Upper lobe of left lung (tissue), 6 donors: Measurements from ENCODE around the gene KAT6B. TPM values are rescaled to one million over a fixed set of nuclear protein-coding genes. Genes with fewer than 3 reads are reported as not detected.

Source experiments
- ATAC-seq, 2 donors: fragments of 200-7000 bp; cut with Tn5 transposase; one replicate each; pipeline ENCODE4 v1.9.1; 2022; ENCODE audit warnings: mild to moderate bottlenecking in 2 of 2, moderate library complexity in 2 of 2; ENCODE audit not compliant: low FRiP score in 2 of 2
- DNase-seq, 2 donors: peaks; one replicate each; pipeline ENCODE4 v3.0.0-alpha.2; 2019 to 2020
- H3K27ac ChIP-seq, 4 donors: fragments of 200-600 bp; sonication (generic); one replicate each; pipeline ENCODE4 v1.5.1; 2016 to 2019
- H3K27me3 ChIP-seq, 4 donors: fragments of 200-600 bp; sonication (generic); one replicate each; pipeline ENCODE4 v1.5.1; 2017 to 2019
- H3K36me3 ChIP-seq, 4 donors: fragments of 200-600 bp; sonication (generic); one replicate each; pipeline ENCODE4 v1.5.1; 2016 to 2019
- H3K4me1 ChIP-seq, 4 donors: fragments of 200-600 bp; sonication (generic); one replicate each; pipeline ENCODE4 v1.5.1; 2018 to 2019
- H3K4me3 ChIP-seq, 4 donors: fragments of 200-600 bp; sonication (generic); one replicate each; pipeline ENCODE4 v1.5.1; 2017 to 2019; ENCODE audit warnings: mild to moderate bottlenecking in 2 of 4, moderate library complexity in 1 of 4
- H3K9me3 ChIP-seq, 4 donors: fragments of 200-600 bp; sonication (generic); one replicate each; pipeline ENCODE4 v1.5.1; 2018 to 2019
- CTCF ChIP-seq, 6 experiments: fragments of 450-650 bp in 4 of 6; fragments of 200-600 bp in 2 of 6; sonication (generic) in 2 of 6; IDR thresholded peaks; one replicate each; pipeline ENCODE4 v1.5.1; 2016 to 2019; ENCODE audit warnings: antibody characterized with exemption in 6 of 6
- EP300 ChIP-seq, 4 donors: sonication (generic); formaldehyde crosslinking; IDR thresholded peaks; one replicate each; pipeline ENCODE4 v1.5.1; 2017; ENCODE audit warnings: antibody characterized with exemption in 4 of 4, control low read depth in 2 of 4
- POLR2A ChIP-seq, 4 donors: fragments of 450-650 bp; IDR thresholded peaks; one replicate each; pipeline ENCODE4 v1.5.1; 2016 to 2017; ENCODE audit warnings: antibody characterized with exemption in 4 of 4, mild to moderate bottlenecking in 2 of 4
- POLR2AphosphoS5 ChIP-seq, 2 donors: sonication (generic); formaldehyde crosslinking; IDR thresholded peaks; one replicate each; pipeline ENCODE4 v1.5.1; 2017; ENCODE audit warnings: antibody characterized with exemption in 2 of 2
- WGBS, 2 donors: methylation state at CpG; one replicate each; pipeline ENCODE4 v1.1.5; 2017 to 2018; 5-methylcytosine and 5-hydroxymethylcytosine counted together
- total RNA-seq, 6 donors: library from RNA; depleted of rRNA in 4 of 6; stranded (reverse); fragments of >200 nt in 4 of 6; gene quantifications; one replicate each; pipeline versions ENCODE4 v1.1.0 to v1.2.1, GENCODE V29; 2016 to 2021
- donor health status: DM: no; HTN: no; CAD: no; lungs with moderate emphysema.
- donor health status: DM: no; HTN: yes; CAD: no; lungs with severe emphysema.

The KAT6B gene
- total RNA-seq, 6 donors from 2014 or later: 35.2 to 78.4 (median 38.0) TPM

DNA sequence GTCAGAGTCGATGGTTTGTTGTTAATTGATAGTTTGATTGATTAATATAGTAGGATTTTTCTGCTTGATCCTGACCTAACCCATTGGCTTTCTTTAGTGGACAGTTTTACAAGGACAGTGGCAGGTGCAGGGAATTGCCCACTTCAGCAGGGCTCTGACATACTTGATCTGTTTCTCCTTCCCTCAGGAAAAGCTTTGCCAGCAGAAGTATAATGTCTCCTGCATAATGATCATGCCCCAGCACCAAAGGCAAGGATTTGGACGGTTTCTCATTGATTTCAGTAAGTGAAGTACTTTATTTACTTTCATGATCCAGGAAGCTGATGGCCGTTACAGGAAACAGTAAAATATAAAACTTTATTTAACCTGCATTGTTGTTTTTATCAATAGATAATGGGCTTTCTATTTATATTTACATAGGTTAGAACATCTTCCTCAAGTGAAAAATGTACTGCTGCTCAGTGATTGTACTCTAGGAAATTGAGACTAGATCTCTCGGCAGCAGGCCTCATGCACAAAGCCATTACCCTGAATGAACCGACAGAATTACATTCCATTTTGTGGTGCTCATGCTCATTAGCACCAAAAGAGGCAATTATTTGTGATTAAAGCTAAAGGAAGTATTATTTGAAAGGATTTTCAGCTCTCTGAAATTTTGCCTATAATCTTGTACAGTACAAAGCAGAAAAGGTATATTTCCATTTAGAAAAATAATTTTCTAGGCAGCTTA is 162.6 kb downstream of the KAT6B start:
- DNase-seq: no peak
- 39 to 47% methylated on average over 5 of the region's 5 CpGs for WGBS, 2 donors
- no peak for ATAC-seq

DNA sequence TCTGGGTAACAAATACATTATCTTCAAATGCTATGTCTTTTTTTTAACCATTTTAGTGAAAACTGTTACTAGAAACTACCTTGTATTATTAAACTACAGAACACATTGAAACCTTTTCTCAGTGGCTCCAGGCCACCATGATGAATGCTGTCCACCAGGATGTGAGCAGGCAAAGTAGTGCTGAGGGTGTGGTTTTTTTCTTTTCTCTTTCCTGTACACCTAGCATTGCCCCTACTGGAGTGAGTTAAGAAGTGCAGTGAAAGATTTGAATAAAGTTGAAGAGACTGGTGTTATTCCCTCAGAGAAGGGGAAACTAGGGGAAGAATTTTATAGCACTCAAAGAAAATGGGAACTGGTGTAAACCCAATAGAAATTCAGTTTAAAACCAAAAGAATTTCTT is 165.0 kb downstream of the KAT6B start:
- Histone ChIP-seq H3K4me1 (peaks cover 9 to 21% (median 15%) of the 10 kb centered on the region in 4 donors), H3K9me3 (no peaks in the 10 kb centered on the region), H3K27me3 (no peaks in the 10 kb centered on the region), H3K36me3 (peaks cover 0 to 7% (median 3%) of the 10 kb centered on the region in 4 donors), H3K27ac (no peak overlapping the region), H3K4me3 (no peak overlapping the region)
- DNase-seq (no peak), ATAC-seq (no peak)
- TF ChIP-seq POLR2AphosphoS5 (IDR thresholded peaks at IDR 0.05) (no peak), EP300 (IDR thresholded peaks at IDR 0.05) (no peak), CTCF (IDR thresholded peaks at IDR 0.05) (peak in 4 of 6 experiments; percentile 16 to 26 (median 20)), POLR2A (IDR thresholded peaks at IDR 0.05) (no peak)

More for the DNA sequence above, 162.6 kb downstream of the KAT6B start:
- Histone ChIP-seq H3K9me3 (no peaks in the 10 kb centered on the region), H3K36me3 (peaks cover 0 to 16% (median 5%) of the 10 kb centered on the region in 4 donors), H3K4me1 (peaks cover 9 to 16% (median 12%) of the 10 kb centered on the region in 4 donors), H3K27me3 (no peaks in the 10 kb centered on the region), H3K4me3 (no peak overlapping the region), H3K27ac (peak overlapping the region in 1 of 4 donors; percentile 0)
- no peak for TF ChIP-seq EP300 (IDR thresholded peaks at IDR 0.05)
- TF ChIP-seq CTCF (IDR thresholded peaks at IDR 0.05): no peak
- no peak for TF ChIP-seq POLR2AphosphoS5 (IDR thresholded peaks at IDR 0.05)
- no peak for TF ChIP-seq POLR2A (IDR thresholded peaks at IDR 0.05)

- no peaks in the 10 kb centered on the region for H3K27me3 ChIP-seq
- ATAC-seq (no peak), DNase-seq (no peak)
- H3K4me1 ChIP-seq: peaks cover 9 to 21% (median 15%) of the 10 kb centered on the region in 4 donors
- H3K27ac ChIP-seq: no peak overlapping the region
- 96 to 97% methylated on average over 3 of the region's 3 CpGs for WGBS, 2 donors
- no peaks in the 10 kb centered on the region for H3K9me3 ChIP-seq
- TF ChIP-seq CTCF (IDR thresholded peaks at IDR 0.05) (no peak), EP300 (IDR thresholded peaks at IDR 0.05) (no peak), POLR2AphosphoS5 (IDR thresholded peaks at IDR 0.05) (no peak), POLR2A (IDR thresholded peaks at IDR 0.05) (no peak)
- no peak overlapping the region for H3K4me3 ChIP-seq
- peaks cover 0 to 9% (median 3%) of the 10 kb centered on the region in 4 donors for H3K36me3 ChIP-seq
Measured at GRCh38 chr10:74992068-74992467, 165.7 kb downstream of the KAT6B start.

GRCh38 chr10:74993649-74994048 is 167.2 kb downstream of the KAT6B start:
- ATAC-seq (no peak), DNase-seq (no peak)
- H3K36me3 ChIP-seq: peaks cover 0 to 10% (median 3%) of the 10 kb centered on the region in 4 donors
- TF ChIP-seq POLR2AphosphoS5 (IDR thresholded peaks at IDR 0.05) (no peak), CTCF (IDR thresholded peaks at IDR 0.05) (no peak)
- WGBS, 2 donors: 94 to 99% methylated on average over 3 of the region's 3 CpGs
- no peak overlapping the region for H3K4me3 ChIP-seq
- H3K27me3 ChIP-seq: no peaks in the 10 kb centered on the region
- H3K27ac ChIP-seq: no peak overlapping the region
- H3K9me3 ChIP-seq: no peaks in the 10 kb centered on the region
- H3K4me1 ChIP-seq: peaks cover 8 to 17% (median 12%) of the 10 kb centered on the region in 4 donors

GRCh38 chr10:74994854-74995253 is 168.5 kb downstream of the KAT6B start:
- Histone ChIP-seq H3K9me3 (no peaks in the 10 kb centered on the region), H3K4me1 (peaks cover 0 to 7% (median 2%) of the 10 kb centered on the region in 4 donors), H3K4me3 (no peak overlapping the region), H3K27ac (no peak overlapping the region), H3K27me3 (no peaks in the 10 kb centered on the region), H3K36me3 (peaks cover 0 to 10% (median 3%) of the 10 kb centered on the region in 4 donors)
- no peak for TF ChIP-seq CTCF (IDR thresholded peaks at IDR 0.05)
- no peak for TF ChIP-seq EP300 (IDR thresholded peaks at IDR 0.05)
- TF ChIP-seq POLR2AphosphoS5 (IDR thresholded peaks at IDR 0.05): no peak
- TF ChIP-seq POLR2A (IDR thresholded peaks at IDR 0.05): no peak
- DNase-seq (no peak), ATAC-seq (peak in 1 of 2 donors; percentile 46)
- WGBS, 2 donors: 78 to 85% methylated on average over 3 of the region's 3 CpGs
